HepG2 (cell line): Measurements from ENCODE around the gene SEMA6B. TPM values are rescaled to one million over a fixed set of nuclear protein-coding genes. Genes with fewer than 3 reads are reported as not detected.

ENCODE experiments used
- EZH2 ChIP-seq: conservative IDR thresholded peaks from 2 replicates; pipeline ENCODE4 v1.6.1; 2012; ENCODE audit warnings: mild to moderate bottlenecking, low read depth, low read length, moderate library complexity
- GTF3A ChIP-seq: sonication (generic); formaldehyde crosslinking; conservative IDR thresholded peaks from 2 replicates; pipeline ENCODE4 v1.4.0; 2020; ENCODE audit warnings: mild to moderate bottlenecking, missing genetic modification reagents
- HOMEZ ChIP-seq: IDR thresholded peaks from 2 replicates; pipeline ENCODE4 v1.6.1; 2016; ENCODE audit warnings: low read depth
- ISX ChIP-seq: sonication (generic); formaldehyde crosslinking; conservative IDR thresholded peaks from 2 replicates; pipeline ENCODE4 v1.5.0; 2020; ENCODE audit warnings: missing genetic modification reagents
- KAT8 ChIP-seq: IDR thresholded peaks from 2 replicates; pipeline ENCODE4 v1.6.1; 2016; ENCODE audit warnings: missing genetic modification reagents, missing compliant biosample characterization
- MAX ChIP-seq: IDR thresholded peaks from 2 replicates; pipeline ENCODE4 v1.6.1; 2012; ENCODE audit warnings: inconsistent platforms
- MYC ChIP-seq: sonication (generic); formaldehyde crosslinking; IDR thresholded peaks from 2 replicates; pipeline ENCODE4 v1.9.0; 2021; ENCODE audit warnings: missing genetic modification reagents, borderline replicate concordance
- NFIB ChIP-seq: sonication (generic); formaldehyde crosslinking; IDR thresholded peaks from 2 replicates; pipeline ENCODE4 v1.9.0; 2021; ENCODE audit warnings: missing genetic modification reagents, mild to moderate bottlenecking, borderline replicate concordance
- NR3C1 ChIP-seq: sonication (generic); formaldehyde crosslinking; IDR thresholded peaks from 2 replicates; pipeline ENCODE4 v1.4.0; 2020; ENCODE audit warnings: missing genetic modification reagents
- RORA ChIP-seq: sonication (generic); formaldehyde crosslinking; IDR thresholded peaks from 2 replicates; pipeline ENCODE4 v1.5.0; 2020; ENCODE audit warnings: mild to moderate bottlenecking, missing genetic modification reagents, moderate library complexity
- SKI ChIP-seq: fragments of 450-650 bp; IDR thresholded peaks from one replicate; pipeline ENCODE4 v1.6.1; 2018; ENCODE audit warnings: mild to moderate bottlenecking; ENCODE audit not compliant: partially characterized antibody
- SMC3 ChIP-seq: IDR thresholded peaks from 2 replicates; pipeline ENCODE4 v1.6.1; 2011; ENCODE audit warnings: low read length, improper control_type of control experiment
- XBP1 ChIP-seq: sonication (generic); formaldehyde crosslinking; IDR thresholded peaks from 2 replicates; pipeline ENCODE4 v1.5.0; 2020; ENCODE audit warnings: missing genetic modification reagents
- YY1 ChIP-seq: IDR thresholded peaks from 2 replicates; pipeline ENCODE4 v1.6.1; 2011; ENCODE audit warnings: low read length, low read depth, moderate library complexity, mild to moderate bottlenecking; ENCODE audit not compliant: insufficient read depth, insufficient replicate concordance
- ZBTB1 ChIP-seq: sonication (generic); formaldehyde crosslinking; IDR thresholded peaks from 2 replicates; pipeline ENCODE4 v1.4.0; 2020; ENCODE audit warnings: missing genetic modification reagents, borderline replicate concordance
- ZNF224 ChIP-seq: sonication (generic); formaldehyde crosslinking; IDR thresholded peaks from 2 replicates; pipeline ENCODE4 v1.5.0; 2020; ENCODE audit warnings: mild to moderate bottlenecking, missing genetic modification reagents
- ZNF563 ChIP-seq: sonication (generic); formaldehyde crosslinking; IDR thresholded peaks from 2 replicates; pipeline ENCODE4 v1.8.0; 2022; ENCODE audit warnings: mild to moderate bottlenecking, moderate library complexity, missing genetic modification reagents
- ZNF607 ChIP-seq: sonication (generic); formaldehyde crosslinking; IDR thresholded peaks from 2 replicates; pipeline ENCODE4 v1.5.1; 2020; ENCODE audit warnings: missing genetic modification reagents, mild to moderate bottlenecking, borderline replicate concordance
- ZNF609 ChIP-seq: sonication (generic); formaldehyde crosslinking; IDR thresholded peaks from 2 replicates; pipeline ENCODE4 v1.4.0; 2020; ENCODE audit warnings: mild to moderate bottlenecking, missing genetic modification reagents, borderline replicate concordance
- ZNF720 ChIP-seq: sonication (generic); formaldehyde crosslinking; IDR thresholded peaks from 2 replicates; pipeline ENCODE4 v1.4.0; 2020; ENCODE audit warnings: missing genetic modification reagents
- ZNF781 ChIP-seq: sonication (generic); formaldehyde crosslinking; IDR thresholded peaks from 2 replicates; pipeline ENCODE4 v1.5.1; 2020; ENCODE audit warnings: borderline replicate concordance, mild to moderate bottlenecking, missing genetic modification reagents; ENCODE audit errors: not compliant biosample characterization
- ZSCAN31 ChIP-seq: sonication (generic); formaldehyde crosslinking; IDR thresholded peaks from 2 replicates; pipeline ENCODE4 v1.5.0; 2020; ENCODE audit warnings: low read depth, mild to moderate bottlenecking, missing genetic modification reagents
- polyA plus RNA-seq, 8 experiments: library from polyadenylated mRNA; depleted of rRNA in 3 of 8; stranded (reverse) in 7 of 8; unstranded in 1 of 8; fragments of >200 nt; fragmentation: Illumina TruSeq in 4 of 8; extraction: Trizol in 4 of 8; gene quantifications; 2 replicates each; pipeline versions ENCODE4 v1.2.1 to v1.2.3, GENCODE V29; 2011 to 2016; ENCODE audit warnings: low read depth in 4 of 8, missing spikeins in 1 of 8, mixed read lengths in 1 of 8; ENCODE audit not compliant: insufficient read depth in 1 of 8
- total RNA-seq, 5 experiments: library from RNA; depleted of rRNA; stranded (reverse); fragments of >200 nt; fragmentation: Illumina TruSeq; extraction: Trizol; gene quantifications; 2 replicates each; pipeline ENCODE4 v1.2.3, GENCODE V29; 2016; ENCODE audit warnings: low read depth in 1 of 5
- TF ChIP-seq, protein P1 (sequence below): sonication (generic); formaldehyde crosslinking; IDR thresholded peaks from 2 replicates; pipeline ENCODE4 v1.5.1; 2020; ENCODE audit warnings: missing genetic modification reagents, mild to moderate bottlenecking, borderline replicate concordance

The SEMA6B gene
- total and polyA plus RNA-seq, 2 of the 13 experiments (the other 11 are each of a cell fraction or from before 2014, with no cell fraction given) = 45.5 to 67.1 TPM

DNA sequence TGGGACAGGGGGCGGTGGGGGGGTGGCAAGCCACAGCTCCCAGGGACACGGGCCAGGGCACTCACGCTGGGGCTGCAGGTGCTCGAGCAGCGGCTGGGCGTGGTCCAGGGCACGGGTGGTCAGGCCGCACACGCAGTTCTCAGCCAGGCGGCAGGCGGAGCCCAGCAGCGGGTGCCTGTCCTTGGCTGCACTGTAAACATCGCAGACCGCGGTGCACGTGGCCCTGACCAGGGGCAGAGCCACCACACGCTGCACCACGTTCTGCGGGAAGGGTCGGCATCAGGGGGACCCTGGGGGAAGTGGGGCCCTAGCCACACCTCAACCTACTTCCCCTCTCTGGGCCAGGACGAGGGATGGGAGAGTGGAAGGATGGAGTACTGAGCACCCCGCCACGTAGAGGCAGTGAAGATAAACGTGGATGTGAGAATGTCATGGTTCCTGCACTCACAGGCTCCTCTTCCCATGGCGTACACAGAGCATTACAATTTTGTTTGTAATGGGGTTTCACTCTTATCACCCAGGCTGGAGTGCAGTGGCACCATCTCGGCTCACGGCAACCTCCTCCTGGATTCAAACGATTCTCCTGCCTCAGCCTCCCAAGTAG lies 27.8 kb downstream of the SEMA6B start (continued):
- TF ChIP-seq MYC (peak; percentile 97), ZNF224 (CRISPR knock-in tag) (no peak), SMC3 (no peak), SKI (no peak), ZNF720 (CRISPR knock-in tag) (no peak), ZNF781 (CRISPR knock-in tag) (peak; percentile 35), YY1 (no peak), RORA (CRISPR knock-in tag) (no peak), ZBTB1 (CRISPR knock-in tag) (no peak), EZH2 (no peak), ZNF607 (peak; percentile 78), HOMEZ (no peak), KAT8 (CRISPR knock-in tag) (peak; percentile 43; the same call in 1 of the 2 replicates), XBP1 (CRISPR knock-in tag) (no peak), NR3C1 (CRISPR knock-in tag) (no peak), NFIB (CRISPR knock-in tag) (no peak), MAX (peak; percentile 98), ZNF609 (CRISPR knock-in tag) (peak; percentile 64; the same call in 1 of the 2 replicates), GTF3A (no peak), ZSCAN31 (CRISPR knock-in tag) (no peak), ZNF563 (CRISPR knock-in tag) (peak; percentile 90; the same call in 1 of the 2 replicates), ISX (CRISPR knock-in tag) (no peak)
- TF ChIP-seq, protein P1, sequence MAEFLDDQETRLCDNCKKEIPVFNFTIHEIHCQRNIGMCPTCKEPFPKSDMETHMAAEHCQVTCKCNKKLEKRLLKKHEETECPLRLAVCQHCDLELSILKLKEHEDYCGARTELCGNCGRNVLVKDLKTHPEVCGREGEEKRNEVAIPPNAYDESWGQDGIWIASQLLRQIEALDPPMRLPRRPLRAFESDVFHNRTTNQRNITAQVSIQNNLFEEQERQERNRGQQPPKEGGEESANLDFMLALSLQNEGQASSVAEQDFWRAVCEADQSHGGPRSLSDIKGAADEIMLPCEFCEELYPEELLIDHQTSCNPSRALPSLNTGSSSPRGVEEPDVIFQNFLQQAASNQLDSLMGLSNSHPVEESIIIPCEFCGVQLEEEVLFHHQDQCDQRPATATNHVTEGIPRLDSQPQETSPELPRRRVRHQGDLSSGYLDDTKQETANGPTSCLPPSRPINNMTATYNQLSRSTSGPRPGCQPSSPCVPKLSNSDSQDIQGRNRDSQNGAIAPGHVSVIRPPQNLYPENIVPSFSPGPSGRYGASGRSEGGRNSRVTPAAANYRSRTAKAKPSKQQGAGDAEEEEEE (CRISPR knock-in tag) = 0 out of 2 replicates have a peak, but pooled peaks have one; percentile 43
